ENCODE measurements around the gene JAM3.
"Not testable (repeated sequence)": the region's sequence is repeated elsewhere in the genome, so short reads cannot be mapped to it uniquely, and the experiment has no call there.

JAM3 gene

DNA sequence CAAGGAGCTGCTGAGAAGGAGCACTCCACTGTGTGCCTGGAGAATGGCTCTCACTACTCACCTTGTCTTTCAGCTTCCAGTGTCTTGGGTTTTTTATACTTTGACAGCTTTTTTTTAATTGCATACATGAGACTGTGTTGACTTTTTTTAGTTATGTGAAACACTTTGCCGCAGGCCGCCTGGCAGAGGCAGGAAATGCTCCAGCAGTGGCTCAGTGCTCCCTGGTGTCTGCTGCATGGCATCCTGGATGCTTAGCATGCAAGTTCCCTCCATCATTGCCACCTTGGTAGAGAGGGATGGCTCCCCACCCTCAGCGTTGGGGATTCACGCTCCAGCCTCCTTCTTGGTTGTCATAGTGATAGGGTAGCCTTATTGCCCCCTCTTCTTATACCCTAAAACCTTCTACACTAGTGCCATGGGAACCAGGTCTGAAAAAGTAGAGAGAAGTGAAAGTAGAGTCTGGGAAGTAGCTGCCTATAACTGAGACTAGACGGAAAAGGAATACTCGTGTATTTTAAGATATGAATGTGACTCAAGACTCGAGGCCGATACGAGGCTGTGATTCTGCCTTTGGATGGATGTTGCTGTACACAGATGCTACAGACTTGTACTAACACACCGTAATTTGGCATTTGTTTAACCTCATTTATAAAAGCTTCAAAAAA is 82.3 kb downstream of the JAM3 start:
- no peak for DNase-seq

DNA sequence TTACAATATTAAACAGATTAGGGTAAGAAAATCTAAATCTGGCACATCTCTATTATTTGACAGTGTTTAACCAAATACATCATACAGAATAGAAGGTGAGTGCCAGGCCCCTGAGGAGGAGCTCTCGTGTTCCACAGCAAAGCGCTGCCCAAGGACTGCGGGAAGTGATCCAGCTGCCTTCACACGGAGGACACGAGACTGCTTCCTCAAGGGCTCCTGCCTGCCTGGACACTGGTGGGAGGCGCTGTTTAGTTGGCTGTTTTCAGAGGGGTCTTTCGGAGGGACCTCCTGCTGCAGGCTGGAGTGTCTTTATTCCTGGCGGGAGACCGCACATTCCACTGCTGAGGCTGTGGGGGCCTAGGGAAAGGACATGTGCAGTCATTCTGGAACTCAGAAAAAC is 83.8 kb downstream of the JAM3 start:
- no peak for DNase-seq

DNA sequence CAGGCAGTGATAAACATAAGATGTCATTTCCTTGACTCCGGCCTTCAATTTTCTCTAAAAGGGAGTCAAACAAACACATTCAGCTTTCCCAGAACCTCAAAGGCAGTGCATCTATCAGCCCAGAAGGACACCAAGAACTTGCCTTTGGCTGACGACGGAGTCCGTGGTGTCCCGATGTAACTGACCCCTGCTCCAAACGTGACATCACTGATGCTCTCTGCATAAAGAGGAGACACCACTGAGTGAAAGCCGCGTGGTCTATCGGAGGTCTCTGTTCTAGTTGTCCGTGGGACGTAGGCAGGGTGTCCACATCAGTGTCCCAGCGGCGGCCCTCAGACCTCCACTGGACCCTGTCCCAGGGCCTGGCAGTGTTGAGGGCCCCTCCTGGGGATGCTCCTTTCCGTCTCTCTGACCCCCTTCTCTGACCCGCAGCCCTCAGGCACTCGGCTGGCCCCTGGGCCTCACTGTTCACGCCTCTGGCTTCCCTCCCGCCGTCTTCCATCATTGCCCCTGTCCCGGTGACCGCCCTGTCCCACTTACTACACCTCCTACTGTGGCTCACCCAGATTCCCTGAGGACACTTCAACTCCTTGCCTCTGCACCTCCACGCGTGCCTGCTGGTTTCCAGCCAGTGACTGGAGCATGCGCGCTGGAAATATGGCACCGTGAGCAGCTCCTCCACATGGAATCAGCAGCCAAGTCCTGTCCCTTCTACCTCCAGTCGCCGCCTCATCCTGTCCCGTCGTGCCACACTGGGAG is 84.5 kb downstream of the JAM3 start:
- DNase-seq: no peak

DNA sequence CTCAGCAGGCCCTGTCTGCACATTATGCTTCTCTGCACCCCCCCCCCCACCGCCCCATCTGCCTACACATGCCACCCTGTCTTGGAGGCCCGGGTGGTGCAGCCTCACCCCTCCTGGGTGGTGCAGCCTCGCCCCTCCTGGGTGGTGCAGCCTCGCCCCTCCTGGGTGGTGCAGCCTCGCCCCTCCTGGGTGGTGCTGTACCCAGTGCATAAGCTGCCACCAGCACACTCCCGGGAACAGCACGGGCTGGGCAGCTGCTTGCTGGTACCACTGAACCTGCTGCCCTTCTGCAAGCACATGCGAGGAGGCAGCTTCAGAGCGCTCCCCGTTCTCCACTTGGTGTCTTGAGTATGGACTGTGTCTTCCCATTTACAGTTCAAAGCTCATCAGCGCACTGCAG is 85.6 kb downstream of the JAM3 start:
- no peak for DNase-seq

DNA sequence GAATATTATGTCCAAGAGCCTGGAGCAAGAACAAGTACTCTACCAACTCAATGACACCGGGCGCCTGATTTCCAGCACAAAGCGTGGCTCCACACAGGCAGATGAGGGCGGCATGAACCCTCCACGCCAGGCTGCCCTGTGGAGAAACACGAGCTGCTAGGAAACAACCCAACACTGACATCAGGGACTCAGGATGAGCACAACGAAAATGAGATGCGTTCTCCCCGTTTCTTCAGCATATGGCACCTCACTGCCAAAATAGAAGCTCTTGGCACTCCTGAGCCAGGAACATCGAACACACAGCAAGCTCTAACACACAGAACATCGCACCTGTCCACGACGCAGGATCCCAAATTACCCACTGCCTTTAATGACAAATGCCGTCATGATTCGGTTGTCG is 86.6 kb downstream of the JAM3 start:
- DNase-seq: no peak

DNA sequence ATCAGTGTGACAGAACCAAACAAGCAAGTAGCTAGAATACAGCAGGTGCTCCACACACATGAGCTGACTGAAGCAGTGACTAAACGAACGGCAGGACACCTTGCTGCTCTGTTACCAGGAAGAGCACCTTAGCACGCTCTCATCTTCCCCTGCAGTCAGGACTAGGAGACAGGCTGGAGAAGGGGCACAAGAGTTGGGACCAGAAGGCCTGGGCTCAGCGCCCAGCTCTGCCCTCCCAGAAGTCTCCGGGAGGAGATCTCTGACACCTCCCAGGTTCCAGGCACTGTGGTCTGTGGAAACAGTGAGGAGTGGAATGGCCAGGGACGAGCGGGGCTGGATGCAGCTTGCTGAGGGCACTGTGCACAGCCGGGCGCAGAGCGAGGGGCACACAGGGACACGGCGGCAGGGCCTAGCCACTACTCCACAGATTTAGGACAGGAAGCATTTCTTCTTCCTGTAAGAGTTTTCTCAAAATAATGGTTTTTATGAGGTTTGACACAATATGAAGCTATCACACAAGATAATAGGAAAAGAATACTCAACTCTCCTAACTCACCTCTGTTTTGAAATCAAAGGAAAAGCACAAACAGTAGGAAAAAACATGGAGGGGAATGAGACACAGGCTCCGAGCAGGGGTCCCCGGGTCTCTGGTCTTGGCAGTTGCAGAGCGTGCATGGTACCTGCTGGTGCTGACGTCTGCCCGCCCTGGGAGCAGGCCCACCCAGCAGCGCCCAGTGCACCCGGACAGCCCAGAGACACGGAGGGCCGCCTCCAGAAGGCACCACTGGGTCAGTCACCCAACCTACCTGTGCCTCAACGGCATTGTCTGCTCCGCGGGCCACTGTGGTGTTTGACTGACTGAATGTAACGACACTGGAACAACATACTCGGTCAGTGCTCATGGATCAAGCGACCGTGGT is 87.3 kb downstream of the JAM3 start:
- no peak for DNase-seq

DNA sequence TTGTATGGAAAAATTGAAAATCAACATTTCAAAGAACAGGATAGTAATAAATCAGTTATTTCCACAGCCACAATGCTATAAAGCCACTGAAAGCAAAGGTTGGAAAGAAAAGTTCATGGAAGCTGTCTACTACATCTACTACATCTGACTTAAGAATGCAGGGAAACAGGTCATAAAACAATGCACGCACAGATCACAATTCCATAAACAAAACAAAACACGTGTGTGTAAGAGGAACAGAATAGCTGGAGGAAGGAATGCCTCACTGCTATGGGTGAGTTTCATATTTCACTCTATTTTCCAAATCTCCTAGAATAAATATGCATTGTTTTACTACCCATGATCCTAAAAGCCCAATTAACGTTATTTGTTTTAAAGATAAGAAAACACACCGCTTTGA is 88.6 kb downstream of the JAM3 start:
- DNase-seq: no peak

DNA sequence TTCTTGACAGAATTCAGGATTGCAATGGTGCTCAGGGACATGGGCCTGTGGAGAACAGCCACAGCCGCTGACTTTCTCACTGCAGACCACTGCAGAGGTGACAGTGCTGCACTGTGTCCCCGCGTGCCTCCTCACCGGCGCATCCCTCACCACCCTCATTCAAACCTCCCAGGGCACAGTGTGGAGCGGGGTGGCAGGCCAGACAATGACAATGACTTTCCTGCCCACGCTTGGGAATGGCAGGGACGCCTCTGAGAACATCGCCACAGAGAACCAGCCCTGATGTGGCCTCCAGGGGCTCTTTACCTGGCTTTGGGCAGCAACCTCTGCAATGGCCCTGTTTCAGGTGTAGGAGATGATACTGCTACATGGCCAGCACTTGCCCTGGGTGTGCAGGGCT is 89.2 kb downstream of the JAM3 start:
- no peak for DNase-seq

DNA sequence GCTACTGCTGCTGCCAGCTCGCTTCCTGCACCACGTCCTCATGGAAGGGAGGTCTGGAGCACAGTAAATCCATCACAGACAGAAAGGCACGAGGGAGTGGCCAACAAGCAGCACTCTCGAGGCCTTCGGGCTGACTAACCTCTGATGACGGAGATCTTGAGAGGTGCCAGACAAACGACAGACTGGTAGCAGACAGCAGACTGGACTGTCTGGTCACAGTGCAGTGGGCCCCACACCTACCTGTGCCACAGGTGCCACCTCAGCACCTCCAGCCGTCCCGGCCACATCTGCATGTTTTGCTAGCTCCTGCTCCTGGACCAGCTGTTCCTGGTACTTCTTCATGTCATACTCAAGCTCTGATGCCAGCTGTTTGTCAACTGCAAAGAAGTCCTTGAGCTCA is 90.8 kb downstream of the JAM3 start:
- DNase-seq: no peak

DNA sequence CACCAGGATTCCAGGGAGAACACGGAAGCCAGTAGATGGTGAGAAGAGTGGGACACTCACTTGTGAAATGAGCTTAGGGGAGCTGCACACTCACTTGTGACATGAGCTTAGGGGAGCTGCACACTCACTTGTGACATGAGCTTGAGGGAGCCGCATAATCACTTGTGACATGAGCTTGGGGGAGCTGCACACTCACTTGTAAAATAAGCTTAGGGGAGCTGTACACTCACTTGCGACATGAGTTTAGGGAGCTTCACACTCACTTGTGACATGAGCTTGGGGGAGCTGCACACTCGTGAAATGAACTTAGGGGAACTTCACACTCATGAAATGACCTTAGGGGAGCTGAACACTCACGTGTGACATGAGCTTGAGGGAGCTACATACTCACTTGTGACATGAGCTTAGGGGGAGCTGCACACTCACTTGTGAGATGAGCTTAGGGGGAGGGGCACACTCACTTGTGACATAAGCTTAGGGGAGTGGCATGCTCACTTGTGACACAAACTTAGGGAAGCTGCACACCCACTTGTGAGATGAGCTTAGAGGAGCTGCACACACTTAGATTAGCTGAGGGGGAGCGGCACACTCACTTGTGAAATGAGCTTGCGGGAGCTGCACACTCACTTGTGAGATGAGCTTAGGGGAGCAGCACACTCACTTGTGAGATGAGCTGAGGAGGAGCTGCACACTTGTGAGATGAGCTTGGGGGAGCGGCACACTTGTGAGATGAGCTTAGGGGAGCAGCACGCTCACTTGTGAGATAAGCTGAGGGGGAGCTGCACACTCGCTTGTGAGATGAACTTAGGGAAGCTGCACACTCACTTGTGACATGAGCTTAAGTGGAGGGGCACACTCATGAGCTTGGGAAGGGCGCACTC is 95.9 kb downstream of the JAM3 start:
- DNase-seq: no peak

DNA sequence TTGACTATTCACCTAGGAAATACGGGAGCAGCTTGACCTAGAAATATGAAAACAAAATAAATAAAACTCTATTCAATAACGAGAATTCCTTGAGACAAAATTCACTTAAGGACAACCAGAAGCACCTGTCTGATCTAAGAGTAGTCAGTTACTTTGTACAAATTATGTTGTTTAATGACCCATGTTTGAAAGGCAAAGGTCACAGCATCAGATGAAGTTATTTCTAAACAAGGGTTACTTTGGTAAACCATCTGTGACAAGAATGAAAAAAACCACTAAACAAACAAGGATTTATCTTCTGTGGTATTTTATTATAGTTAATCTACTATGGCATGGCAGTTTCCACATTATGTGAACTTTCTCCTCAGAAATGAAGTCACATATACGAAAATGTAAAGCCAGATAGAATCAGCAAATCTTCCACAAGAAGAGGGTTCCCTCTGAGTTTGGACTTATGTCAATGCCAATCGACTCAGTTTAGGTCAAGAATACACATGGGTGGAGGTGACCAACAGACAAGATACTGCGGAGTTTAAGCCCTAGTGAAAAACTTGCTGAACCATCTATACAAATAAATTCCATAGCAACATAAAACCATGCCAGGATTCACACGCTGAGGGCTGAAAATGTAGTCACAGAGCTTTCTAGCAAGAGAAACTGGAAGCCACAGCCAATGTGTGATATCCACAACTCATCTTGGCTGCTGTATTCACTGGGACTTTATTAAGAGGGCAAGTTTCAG is 101.5 kb downstream of the JAM3 start:
- DNase-seq: no peak

DNA sequence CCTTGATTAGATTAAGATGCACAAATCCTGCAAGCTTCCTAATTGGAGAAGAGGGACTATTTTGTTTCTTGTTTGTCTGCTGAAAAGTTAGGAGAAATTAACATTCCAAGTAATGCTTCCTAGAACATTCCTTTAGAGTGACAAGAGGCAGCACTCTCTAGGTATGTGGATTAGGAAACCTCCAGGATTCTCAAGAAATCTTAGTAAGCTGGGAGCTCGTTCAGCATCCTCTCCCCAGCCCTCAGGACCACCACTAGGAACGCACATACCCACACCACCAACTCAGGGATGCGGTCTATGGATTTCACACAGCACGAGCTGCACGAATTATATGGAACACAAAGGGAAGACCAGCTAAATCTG is 102.0 kb downstream of the JAM3 start:
- no peak for DNase-seq

DNA sequence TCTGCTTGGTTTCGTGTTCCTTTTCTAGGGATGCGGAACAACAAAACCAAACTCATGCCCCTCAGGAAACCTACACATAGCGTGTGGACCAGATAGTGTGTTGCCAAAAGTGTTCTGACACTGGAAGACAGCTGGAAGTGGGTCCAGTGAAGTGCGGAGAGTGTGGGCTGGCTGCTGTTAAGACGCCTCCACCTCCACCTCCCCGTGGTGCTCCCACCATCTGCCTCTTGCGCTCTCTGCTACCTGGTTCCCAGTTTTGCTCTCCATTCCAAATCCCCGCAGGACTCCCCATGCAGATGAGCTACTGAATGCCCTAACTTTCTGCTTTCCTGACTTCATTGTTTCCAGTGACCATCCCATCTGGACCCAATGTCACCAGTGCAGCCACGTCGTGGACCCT is 103.1 kb downstream of the JAM3 start:
- no peak for DNase-seq

DNA sequence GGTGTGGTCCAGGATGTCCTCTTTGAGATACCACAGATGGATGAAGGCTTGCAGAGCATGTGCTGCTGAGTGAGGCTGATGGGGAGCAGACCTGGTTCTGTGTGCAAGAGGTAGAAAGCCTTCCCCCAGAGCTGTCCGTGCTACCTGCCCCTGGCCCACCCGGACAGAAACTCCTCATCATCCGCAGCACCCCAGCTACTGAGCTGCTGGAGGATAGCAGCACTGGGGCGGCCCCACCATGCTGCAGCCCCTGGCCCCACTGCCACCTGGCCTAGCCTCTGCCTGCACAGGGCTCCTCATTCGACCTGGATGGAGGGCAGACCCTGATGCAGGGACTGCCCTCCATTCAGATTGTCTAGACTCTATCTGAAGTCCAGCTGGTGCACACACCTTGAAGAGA is 104.4 kb downstream of the JAM3 start:
- no peak for DNase-seq

DNA sequence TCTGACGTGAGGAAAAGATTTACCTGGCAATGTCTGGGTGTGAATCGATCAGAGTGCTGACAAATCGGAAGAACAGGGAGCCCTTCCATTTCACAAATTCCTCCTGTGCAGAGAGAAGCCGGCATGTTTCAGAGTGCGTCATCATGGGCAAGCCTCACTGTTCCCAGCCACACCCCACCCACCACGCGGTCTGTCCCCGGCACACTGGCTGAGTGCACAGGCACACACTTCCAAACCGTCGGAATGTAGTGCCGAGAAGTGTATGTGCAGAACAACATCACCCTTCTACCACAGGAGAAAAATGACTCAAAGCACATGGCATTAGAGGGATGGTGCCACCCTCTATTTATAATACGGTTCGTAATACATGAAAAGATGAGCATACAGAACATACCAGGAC is 107.4 kb downstream of the JAM3 start:
- DNase-seq: no peak

DNA sequence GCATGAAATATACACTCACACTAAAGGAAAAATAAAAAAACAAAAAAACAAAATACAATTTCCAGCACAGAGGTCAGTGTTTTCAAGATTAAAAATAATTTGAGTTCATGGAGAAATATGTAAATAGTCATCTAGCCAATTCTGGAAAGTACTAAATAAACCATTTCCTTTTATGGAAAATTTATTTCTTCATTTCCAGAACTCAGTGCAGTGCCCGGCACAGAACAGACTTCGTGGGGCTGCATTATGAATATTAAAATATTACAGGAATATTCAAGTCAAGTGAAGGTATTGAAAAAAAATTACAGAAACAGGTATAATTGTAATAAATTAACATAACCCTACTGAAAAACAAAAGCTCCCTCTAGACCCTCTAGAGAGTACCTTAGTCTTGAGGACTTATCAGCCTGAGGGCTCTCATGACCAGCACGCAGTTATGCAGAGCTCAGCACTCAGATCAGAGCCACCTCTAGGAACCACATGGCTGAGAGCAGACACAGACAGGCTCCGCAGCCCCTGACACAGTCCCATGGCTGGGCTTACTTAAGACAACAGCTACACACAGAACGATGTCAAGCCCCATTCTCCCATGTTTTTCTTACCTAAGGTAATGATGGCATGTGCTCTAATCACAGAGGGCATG is 109.3 kb downstream of the JAM3 start:
- DNase-seq: no peak

DNA sequence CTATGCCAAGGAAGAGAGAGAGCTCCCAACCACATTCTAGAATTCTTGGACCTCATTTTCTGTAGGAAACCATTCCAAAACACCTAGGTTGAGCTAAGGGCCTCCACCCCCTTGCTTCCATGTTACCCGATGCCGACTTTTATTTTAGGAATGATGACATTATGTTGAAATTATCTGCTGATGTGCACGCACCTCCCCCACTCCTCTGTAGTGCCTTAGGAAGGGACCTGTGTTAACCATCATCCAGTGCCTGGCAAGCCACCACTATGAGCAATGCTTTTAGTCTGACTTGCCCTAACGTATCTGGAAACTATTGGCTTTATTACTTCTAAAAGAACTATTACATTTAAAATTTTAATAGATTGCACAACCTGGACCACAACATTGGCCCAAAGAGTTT is 112.8 kb downstream of the JAM3 start:
- DNase-seq: no peak

DNA sequence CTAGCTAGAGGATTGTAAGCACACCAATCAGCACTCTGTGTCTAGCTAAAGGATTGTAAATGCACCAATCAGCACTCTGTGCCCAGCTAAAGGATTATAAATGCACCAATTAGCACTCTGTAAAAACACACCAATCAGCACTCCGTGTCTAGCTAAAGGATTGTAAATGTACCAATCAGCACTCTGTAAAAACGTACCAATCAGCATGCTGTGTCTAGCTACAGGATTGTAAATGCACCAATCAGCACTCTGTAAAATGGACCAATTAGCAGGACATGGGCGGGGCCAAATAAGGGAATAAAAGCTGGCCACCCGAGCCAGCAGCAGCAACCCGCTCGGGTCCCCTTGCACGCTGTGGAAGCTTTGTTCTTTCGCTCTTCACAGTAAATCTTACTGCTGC is 119.2 kb downstream of the JAM3 start:
- not testable (repeated sequence) for DNase-seq

DNA sequence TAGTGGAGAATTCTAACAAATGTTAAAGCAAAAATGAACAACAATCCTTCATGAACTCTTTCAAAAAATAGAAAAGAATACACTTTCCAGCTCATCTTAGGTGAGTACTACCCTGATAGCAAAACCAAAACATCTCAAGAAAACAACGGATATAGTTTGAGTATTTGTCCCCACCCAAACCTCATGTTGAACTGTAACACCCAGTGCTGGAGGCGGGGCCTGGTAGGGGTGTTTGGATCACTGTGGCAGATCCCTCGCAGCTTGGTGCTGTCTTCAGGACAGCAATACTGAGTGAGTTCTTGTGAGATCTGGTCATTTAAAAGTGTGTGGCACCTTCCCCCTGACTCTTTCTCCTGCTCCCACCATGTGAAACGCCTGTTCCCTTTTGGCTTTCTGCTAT is 127.9 kb downstream of the JAM3 start:
- DNase-seq: peak; percentile 28

DNA sequence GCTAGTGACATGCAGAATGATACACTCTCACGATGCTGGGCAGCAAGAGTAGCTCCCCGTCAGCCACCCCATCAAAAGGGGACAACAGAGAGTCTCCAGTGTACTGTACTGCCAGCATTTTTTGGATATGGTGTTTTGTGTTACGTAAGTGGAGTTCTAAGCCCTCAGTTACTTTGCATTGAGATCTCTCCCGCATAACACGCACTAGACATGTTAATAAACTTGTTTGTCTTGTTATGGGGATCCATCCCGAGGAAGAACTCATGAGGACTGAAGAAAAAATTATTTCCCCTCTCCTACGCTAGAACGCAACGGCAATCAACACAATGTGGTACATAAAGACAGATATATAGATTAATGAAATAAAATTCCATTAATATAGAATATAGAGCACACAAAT is 130.7 kb downstream of the JAM3 start:
- DNase-seq: no peak

DNA sequence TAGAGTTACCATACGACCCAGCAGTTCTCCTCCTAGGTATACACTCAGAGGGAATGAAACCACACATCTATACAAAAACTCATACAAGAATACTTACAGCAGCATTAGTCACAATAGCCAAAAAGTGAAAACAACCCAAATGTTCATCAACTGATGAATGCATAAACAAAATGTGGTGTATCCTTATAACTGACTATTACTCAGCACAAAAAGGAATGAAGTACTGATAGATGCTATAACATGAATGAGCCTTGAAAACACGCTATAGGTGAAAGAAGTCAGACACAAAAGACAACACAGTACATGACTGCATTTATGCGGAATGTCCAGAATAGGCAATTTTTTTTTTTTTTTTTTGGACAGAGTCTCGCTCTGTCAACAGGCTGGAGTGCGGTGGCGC is 131.8 kb downstream of the JAM3 start:
- DNase-seq: no peak

Measured in CD4-positive, alpha-beta T cell treated with Interleukin-4 for 4 hours (primary cell).